DOHH2 (cell line): Measurements from ENCODE around the gene CAMTA1.

Experiments
- EZH2phosphoT487 ChIP-seq: fragments of 200-600 bp; sonication (generic); IDR thresholded peaks from 2 replicates; pipeline ENCODE4 v1.6.1; 2017; ENCODE audit warnings: borderline replicate concordance, mild to moderate bottlenecking, antibody characterized with exemption, low read length, moderate library complexity, mixed read lengths
- TF ChIP-seq, protein P1 (sequence below): fragments of 200-600 bp; sonication (generic); IDR thresholded peaks from one replicate; pipeline ENCODE4 v1.5.1; 2014; ENCODE audit warnings: antibody characterized with exemption, mild to moderate bottlenecking, low read depth, low read length; ENCODE audit not compliant: poor library complexity, severe bottlenecking

DNA sequence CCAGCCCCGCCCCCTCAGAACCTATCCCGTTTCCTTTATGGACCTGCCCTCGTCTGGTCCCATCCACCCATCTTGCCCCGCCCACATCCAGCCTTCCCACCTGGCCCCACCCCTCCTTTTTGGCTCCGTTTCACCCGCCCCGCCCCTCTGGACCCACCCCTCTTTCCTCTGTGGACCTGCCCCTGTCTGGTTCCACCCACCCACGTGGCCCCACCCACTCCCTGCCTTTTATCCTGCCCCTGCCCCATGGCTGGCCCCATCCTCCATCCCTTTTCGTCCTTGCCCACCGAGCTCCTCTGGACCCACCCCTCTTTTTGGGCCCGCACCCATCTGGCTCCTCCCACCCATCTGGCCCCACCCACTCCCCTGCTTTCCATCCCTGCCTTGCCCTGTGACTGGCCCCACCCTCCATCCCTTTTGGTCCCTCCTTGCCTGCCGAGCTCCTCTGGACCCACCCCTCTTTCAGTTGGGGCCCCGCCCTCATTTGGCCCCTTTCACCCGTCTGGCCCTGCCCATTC, 177.3 kb downstream of the CAMTA1 start:
- TF ChIP-seq, protein P1, sequence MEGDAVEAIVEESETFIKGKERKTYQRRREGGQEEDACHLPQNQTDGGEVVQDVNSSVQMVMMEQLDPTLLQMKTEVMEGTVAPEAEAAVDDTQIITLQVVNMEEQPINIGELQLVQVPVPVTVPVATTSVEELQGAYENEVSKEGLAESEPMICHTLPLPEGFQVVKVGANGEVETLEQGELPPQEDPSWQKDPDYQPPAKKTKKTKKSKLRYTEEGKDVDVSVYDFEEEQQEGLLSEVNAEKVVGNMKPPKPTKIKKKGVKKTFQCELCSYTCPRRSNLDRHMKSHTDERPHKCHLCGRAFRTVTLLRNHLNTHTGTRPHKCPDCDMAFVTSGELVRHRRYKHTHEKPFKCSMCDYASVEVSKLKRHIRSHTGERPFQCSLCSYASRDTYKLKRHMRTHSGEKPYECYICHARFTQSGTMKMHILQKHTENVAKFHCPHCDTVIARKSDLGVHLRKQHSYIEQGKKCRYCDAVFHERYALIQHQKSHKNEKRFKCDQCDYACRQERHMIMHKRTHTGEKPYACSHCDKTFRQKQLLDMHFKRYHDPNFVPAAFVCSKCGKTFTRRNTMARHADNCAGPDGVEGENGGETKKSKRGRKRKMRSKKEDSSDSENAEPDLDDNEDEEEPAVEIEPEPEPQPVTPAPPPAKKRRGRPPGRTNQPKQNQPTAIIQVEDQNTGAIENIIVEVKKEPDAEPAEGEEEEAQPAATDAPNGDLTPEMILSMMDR: no peak
- no peak for TF ChIP-seq EZH2phosphoT487
